Measurements from ENCODE around the gene HPS1. TPM values are rescaled to one million over a fixed set of nuclear protein-coding genes. Genes with fewer than 3 reads are reported as not detected.

HPS1 gene
- total RNA-seq, 1 donor from 2014 or later, result 62.1 TPM

- Histone ChIP-seq H3K27ac (no peak overlapping the region), H3K36me3 (no peaks in the 10 kb centered on the region), H3K9me3 (no peaks in the 10 kb centered on the region), H3K27me3 (no peaks in the 10 kb centered on the region), H3K4me1 (peaks cover 19% of the 10 kb centered on the region), H3K4me3 (no peak overlapping the region)
- intact Hi-C loops (cut with DNase I), result loop anchor here (10.0 kb wide), 1 partner anchor 779 kb away; no protein-coding TSS in a partner anchor
- TF ChIP-seq POLR2A (IDR thresholded peaks at IDR 0.05) (no peak), CTCF (IDR thresholded peaks at IDR 0.05) (no peak), POLR2AphosphoS5 (IDR thresholded peaks at IDR 0.05; ENCODE audit: insufficient read depth in 1 of 2, low read depth in 1 of 2) (no peak)
- no peak for DNase-seq (ENCODE audit: extremely low spot score in 2 of 2)
Observed at GRCh38 chr10:98465866-98466265, 19.1 kb upstream of the HPS1 start.

DNA sequence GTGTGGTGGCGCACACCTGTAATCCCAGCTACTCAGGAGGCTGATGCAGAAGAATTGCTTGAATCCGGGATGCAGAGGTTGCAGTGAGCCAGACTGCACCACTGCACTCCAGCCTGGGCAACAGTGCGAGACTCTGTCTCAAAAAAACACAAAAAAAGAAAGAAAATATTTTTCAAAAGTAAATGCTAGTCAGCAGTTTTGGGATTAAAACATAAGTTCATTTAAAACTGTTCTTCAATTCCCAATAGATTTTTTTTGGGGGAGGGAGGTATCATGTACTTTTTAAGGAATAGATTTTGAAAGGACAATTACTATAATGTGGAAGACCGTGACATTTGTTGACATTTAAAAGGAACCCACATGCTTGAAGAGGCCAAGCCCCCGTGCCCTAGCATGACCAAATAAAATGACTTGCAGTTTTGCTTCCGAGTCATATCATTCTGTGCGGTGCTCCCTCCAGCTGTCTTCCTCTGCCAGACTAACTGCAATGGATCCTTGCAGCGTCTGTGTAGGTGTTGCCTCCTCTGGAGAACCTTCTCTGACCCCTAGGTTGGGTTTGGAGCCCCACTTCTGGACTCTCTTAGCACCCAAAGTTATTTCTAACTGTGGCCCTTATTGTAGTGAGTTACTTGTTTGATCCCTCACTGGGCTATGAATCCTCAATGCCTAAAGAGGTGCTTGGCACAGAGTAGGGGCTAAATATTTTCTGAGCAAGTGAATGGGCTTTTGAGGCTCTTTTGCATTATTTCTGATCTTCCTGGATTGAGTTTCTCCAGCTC lies 17.4 kb upstream of the HPS1 start:
- Histone ChIP-seq H3K4me3 (no peak overlapping the region), H3K27ac (peak overlapping the region; percentile 10), H3K36me3 (no peaks in the 10 kb centered on the region), H3K9me3 (no peaks in the 10 kb centered on the region), H3K27me3 (no peaks in the 10 kb centered on the region), H3K4me1 (peaks cover 19% of the 10 kb centered on the region)
- intact Hi-C loops (cut with DNase I), result loop anchor here (10.0 kb wide), 1 partner anchor 781 kb away; no protein-coding TSS in a partner anchor
- DNase-seq (ENCODE audit: extremely low spot score in 2 of 2), result no peak
- TF ChIP-seq POLR2A (IDR thresholded peaks at IDR 0.05) (no peak), POLR2AphosphoS5 (IDR thresholded peaks at IDR 0.05; ENCODE audit: insufficient read depth in 1 of 2, low read depth in 1 of 2) (no peak), CTCF (IDR thresholded peaks at IDR 0.05) (no peak)

DNA sequence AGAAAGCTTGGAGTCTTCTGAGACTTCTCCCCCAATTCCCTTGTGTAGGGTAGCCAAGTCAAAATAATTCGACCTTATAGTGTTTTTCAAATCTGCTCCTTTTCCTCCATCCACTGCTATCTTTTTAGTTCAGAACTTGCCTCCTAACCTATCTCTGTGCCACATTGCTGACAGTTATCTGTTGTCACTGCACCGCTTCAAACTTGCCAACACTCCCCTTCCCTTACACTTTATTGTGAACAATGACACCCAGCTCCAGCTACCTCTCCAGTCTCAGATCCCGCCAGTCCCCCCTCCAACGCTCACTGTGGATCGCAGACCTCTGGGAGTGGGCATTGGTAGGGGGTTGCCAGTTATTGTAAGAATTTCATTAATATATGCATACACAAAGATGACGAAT lies 16.3 kb upstream of the HPS1 start:
- Histone ChIP-seq H3K4me1 (peaks cover 10% of the 10 kb centered on the region), H3K27ac (no peak overlapping the region), H3K9me3 (no peaks in the 10 kb centered on the region), H3K4me3 (no peak overlapping the region), H3K27me3 (no peaks in the 10 kb centered on the region), H3K36me3 (no peaks in the 10 kb centered on the region)
- intact Hi-C loops (cut with DNase I), result loop anchor here (10.0 kb wide), 1 partner anchor 782 kb away; no protein-coding TSS in a partner anchor
- TF ChIP-seq CTCF (IDR thresholded peaks at IDR 0.05), result no peak
- TF ChIP-seq POLR2A (IDR thresholded peaks at IDR 0.05), result no peak
- TF ChIP-seq POLR2AphosphoS5 (IDR thresholded peaks at IDR 0.05; ENCODE audit: insufficient read depth in 1 of 2, low read depth in 1 of 2), result no peak
- no peak for DNase-seq (ENCODE audit: extremely low spot score in 2 of 2)

DNA sequence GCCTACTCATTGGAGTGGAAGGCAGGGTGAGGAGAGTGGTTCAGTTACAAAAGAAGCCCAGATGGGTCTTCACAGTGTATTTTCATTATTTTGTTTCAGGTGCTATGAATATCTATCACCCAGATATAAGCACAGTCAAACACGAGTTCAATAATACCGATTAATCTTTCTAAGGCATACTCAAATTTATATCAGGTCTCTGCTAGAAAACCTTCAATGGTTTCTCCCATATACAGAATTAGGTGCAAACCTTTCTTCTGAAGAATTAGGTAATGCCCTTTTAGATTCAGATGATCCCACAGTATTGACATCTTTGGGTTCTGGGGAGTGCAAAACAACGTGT lies 14.7 kb upstream of the HPS1 start:
- no peaks in the 10 kb centered on the region for H3K36me3 ChIP-seq
- H3K4me1 ChIP-seq, result no peaks in the 10 kb centered on the region
- DNase-seq (ENCODE audit: extremely low spot score in 2 of 2), result no peak
- TF ChIP-seq POLR2AphosphoS5 (IDR thresholded peaks at IDR 0.05; ENCODE audit: insufficient read depth in 1 of 2, low read depth in 1 of 2), result no peak
- TF ChIP-seq POLR2A (IDR thresholded peaks at IDR 0.05), result no peak
- TF ChIP-seq CTCF (IDR thresholded peaks at IDR 0.05), result no peak
- no peaks in the 10 kb centered on the region for H3K27me3 ChIP-seq
- no peak overlapping the region for H3K4me3 ChIP-seq
- intact Hi-C loops (cut with DNase I), result loop anchor here (10.0 kb wide), 1 partner anchor 783 kb away; no protein-coding TSS in a partner anchor
- no peaks in the 10 kb centered on the region for H3K9me3 ChIP-seq
- H3K27ac ChIP-seq, result no peak overlapping the region
